CD4-positive, alpha-beta T cell treated with Interleukin-4 for 1 hour (primary cell): ENCODE data around the gene PDLIM3.
"Not testable (repeated sequence)": the region's sequence is repeated elsewhere in the genome, so short reads cannot be mapped to it uniquely, and the experiment has no call there.

Experiments used
- DNase-seq, 2 donors: peaks; one replicate each; pipeline ENCODE4 v3.0.0-alpha.2; 2020 to 2022

PDLIM3 gene

GRCh38 chr4:185534866-185535611, at the start of gene PDLIM3:
Gene PDLIM3, minus strand, starts transcription at chr4:185535507. Its CDS starts 73 bp downstream, at chr4:185535434.
- DNase-seq = no peak

- no peak for DNase-seq
Observed at GRCh38 chr4:185583813-185584212, 48.5 kb upstream of the PDLIM3 start.

- no peak for DNase-seq
Observed at GRCh38 chr4:185582651-185583400, 47.5 kb upstream of the PDLIM3 start.

- DNase-seq = no peak
Observed at GRCh38 chr4:185580699-185581098, 45.4 kb upstream of the PDLIM3 start.

GRCh38 chr4:185578284-185578683, 43.0 kb upstream of the PDLIM3 start:
- no peak for DNase-seq

- no peak for DNase-seq
Observed at GRCh38 chr4:185576962-185577950, 41.9 kb upstream of the PDLIM3 start.

GRCh38 chr4:185576314-185576961, 41.1 kb upstream of the PDLIM3 start:
- DNase-seq = no peak

- DNase-seq = no peak
Observed at GRCh38 chr4:185573651-185574199, 38.4 kb upstream of the PDLIM3 start.

- DNase-seq = no peak
Observed at GRCh38 chr4:185570727-185571126, 35.4 kb upstream of the PDLIM3 start.

- DNase-seq = no peak
Observed at GRCh38 chr4:185567381-185568376, 32.4 kb upstream of the PDLIM3 start.

- DNase-seq = no peak
Observed at GRCh38 chr4:185566972-185567371, 31.7 kb upstream of the PDLIM3 start.

- DNase-seq = no peak
Observed at GRCh38 chr4:185566425-185566824, 31.1 kb upstream of the PDLIM3 start.

GRCh38 chr4:185565696-185566095, 30.4 kb upstream of the PDLIM3 start:
- no peak for DNase-seq

GRCh38 chr4:185564349-185564748, 29.0 kb upstream of the PDLIM3 start:
- DNase-seq = no peak

GRCh38 chr4:185562531-185562930, 27.2 kb upstream of the PDLIM3 start:
- no peak for DNase-seq

GRCh38 chr4:185560316-185560715, 25.0 kb upstream of the PDLIM3 start:
- DNase-seq = no peak

GRCh38 chr4:185559915-185560281, 24.6 kb upstream of the PDLIM3 start:
- DNase-seq = no peak

- not testable (repeated sequence) for DNase-seq
Observed at GRCh38 chr4:185559251-185559914, 24.1 kb upstream of the PDLIM3 start.

- DNase-seq = no peak
Observed at GRCh38 chr4:185554365-185555126, 19.2 kb upstream of the PDLIM3 start.

- DNase-seq = no peak
Observed at GRCh38 chr4:185552254-185552653, 16.9 kb upstream of the PDLIM3 start.
